Regular cardiac myocyte (primary cell): ENCODE results near the gene NR5A2. TPM values are rescaled to one million over a fixed set of nuclear protein-coding genes. Genes with fewer than 3 reads are reported as not detected.

Source experiments
- total RNA-seq: library from RNA; depleted of rRNA; stranded (reverse); fragments of >200 nt; gene quantifications from 2 replicates; pipeline ENCODE4 v1.2.3, GENCODE V29; 2014

The NR5A2 gene
- total RNA-seq, result under 0.01 and 0.19 TPM in 2 replicates

GRCh38 chr1:200027264-200027823 lies at the start of gene NR5A2:
TSS of gene NR5A2 (plus strand) at chr1:200027710. CDS start at chr1:200027848, 138 bp downstream.

